HG03378 (cell line): ENCODE data around the gene POF1B.
A peak's percentile ranks its signal among the peaks of the same experiment; 100 is the strongest.
"Not testable (repeated sequence)": the region's sequence is repeated elsewhere in the genome, so short reads cannot be mapped to it uniquely, and the experiment has no call there.

Experiments used
- ATAC-seq: cut with Tn5 transposase; IDR thresholded peaks from one replicate; pipeline ENCODE4 v1.9.1; 2021; ENCODE audit warnings: mild to moderate bottlenecking, moderate library complexity; ENCODE audit not compliant: unreplicated experiment

POF1B gene, protein sequence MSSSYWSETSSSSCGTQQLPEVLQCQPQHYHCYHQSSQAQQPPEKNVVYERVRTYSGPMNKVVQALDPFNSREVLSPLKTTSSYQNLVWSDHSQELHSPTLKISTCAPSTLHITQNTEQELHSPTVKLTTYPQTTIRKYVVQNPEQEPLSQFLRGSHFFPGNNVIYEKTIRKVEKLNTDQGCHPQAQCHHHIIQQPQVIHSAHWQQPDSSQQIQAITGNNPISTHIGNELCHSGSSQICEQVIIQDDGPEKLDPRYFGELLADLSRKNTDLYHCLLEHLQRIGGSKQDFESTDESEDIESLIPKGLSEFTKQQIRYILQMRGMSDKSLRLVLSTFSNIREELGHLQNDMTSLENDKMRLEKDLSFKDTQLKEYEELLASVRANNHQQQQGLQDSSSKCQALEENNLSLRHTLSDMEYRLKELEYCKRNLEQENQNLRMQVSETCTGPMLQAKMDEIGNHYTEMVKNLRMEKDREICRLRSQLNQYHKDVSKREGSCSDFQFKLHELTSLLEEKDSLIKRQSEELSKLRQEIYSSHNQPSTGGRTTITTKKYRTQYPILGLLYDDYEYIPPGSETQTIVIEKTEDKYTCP

GRCh38 chrX:85379174-85379907, at the start of gene POF1B:
Gene POF1B (minus strand): TSS chrX:85379665. CDS start chrX:85379454, 211 bp downstream.
- no peak for ATAC-seq

DNA sequence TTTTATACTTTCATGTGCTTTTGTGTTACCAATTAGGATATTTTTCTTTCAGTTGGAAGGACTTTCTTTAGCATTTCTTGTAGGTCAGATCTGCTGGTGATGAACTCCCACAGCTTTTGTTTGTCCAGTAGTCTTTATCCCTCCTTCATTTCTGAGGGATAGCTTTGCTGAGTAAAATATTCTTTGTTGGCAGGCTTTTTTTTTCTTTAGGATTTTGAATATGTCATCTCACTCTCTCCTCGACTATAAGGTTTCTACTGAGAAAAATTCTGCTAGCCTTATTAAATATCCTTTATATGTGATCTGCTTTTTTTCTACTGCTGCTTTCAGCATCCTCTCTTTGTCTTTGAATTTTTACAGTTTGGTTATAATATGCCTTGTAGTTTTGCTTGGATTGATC, 49.6 kb upstream of the POF1B start:
- no peak for ATAC-seq

DNA sequence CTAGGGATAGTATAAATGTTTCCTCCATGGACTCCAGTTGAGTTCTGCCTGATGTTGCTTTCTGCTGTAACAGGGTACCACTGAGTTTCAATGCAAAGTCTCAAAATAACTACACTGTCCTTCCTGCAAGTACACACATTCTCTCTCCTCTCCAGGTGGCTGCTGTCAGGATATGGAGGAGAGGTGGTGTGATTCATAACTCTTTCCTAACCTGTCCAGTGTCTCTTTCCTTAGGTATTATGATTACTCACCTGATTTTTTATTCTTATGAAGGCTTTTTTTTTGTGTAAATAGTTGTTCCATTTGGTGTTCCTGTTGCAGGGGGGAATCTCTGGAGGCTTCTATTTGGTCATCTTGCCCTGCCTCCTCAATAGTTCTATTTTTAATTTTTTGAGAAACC, 39.8 kb upstream of the POF1B start:
- ATAC-seq, result no peak

- ATAC-seq, result no peak
Measured at GRCh38 chrX:85391878-85392238, 12.4 kb upstream of the POF1B start.

DNA sequence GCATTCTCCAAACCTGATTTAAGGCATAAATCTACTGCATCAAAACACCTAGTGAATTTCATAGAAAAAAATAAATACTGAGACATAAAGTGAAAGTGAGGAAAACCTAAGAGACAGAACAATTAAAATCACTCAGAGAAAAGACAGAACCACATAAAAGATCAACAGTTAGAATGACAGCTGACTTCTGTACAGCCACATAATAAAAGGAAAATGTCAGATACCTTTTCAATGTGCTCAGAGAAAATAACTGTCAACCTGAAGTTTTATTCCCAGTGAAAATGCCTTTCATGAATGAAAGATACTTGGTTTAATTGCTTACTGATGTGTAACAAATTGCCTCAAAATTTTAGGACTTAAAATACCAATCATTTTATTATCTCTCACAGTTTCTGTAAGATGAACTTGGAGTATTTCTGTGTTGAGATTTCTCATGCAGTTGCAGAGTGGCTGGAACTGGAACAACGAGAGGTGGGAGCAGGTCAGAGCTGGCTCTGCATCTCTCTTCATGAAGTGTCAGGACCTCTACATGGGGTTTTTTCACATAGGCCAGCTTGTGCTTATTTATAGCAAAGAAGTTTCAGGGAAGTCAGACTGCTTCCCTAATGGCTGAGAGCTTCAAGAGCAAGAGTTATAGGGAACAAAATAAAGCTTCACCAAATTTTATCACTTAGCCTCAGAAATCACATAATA, 11.9 kb upstream of the POF1B start:
- no peak for ATAC-seq

- no peak for ATAC-seq
Measured at GRCh38 chrX:85381602-85382001, 2.1 kb upstream of the POF1B start.

DNA sequence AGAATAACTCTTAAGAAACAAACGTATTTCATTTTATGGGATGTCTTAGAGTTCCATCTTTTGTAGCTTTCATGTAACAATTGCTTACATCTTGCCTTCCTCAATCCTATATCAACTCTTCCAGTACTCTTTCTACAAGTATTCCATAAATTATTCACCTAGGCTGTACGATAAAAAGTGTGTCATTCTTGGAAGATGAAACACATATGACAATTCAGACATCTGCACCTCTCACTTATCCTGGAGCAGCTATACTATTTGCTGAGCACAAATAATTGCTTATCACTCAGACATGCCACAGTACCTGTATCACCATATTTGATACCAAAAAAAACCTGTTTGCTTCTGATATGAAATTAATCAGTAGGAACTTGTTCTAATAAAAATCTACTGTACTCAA, 1.0 kb downstream of the POF1B start:
- no peak for ATAC-seq

GRCh38 chrX:85375333-85375738, 4.1 kb downstream of the POF1B start:
- ATAC-seq, result no peak

- no peak for ATAC-seq
Measured at GRCh38 chrX:85365370-85365995, 14.0 kb downstream of the POF1B start.

DNA sequence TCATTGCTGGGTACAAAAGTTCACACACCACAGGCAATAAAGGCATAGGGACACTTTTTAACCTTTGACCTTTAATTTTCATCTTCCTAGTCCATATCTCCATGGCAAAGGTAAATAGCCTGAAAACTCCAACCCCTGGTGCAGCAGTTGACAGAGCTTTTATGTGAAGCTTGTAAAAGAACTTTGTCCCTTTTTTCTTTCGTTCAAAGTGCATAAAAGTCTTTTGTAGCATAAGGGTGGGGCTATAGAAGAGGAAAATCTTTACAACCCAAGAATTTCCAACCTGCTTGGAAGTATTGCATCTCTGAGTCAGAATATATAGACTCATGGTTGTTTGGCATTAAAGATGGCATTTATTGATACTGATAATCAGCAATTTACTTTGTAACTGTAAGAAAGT, 20.4 kb downstream of the POF1B start:
- no peak for ATAC-seq

GRCh38 chrX:85345523-85345922, 33.9 kb downstream of the POF1B start:
- no peak for ATAC-seq

DNA sequence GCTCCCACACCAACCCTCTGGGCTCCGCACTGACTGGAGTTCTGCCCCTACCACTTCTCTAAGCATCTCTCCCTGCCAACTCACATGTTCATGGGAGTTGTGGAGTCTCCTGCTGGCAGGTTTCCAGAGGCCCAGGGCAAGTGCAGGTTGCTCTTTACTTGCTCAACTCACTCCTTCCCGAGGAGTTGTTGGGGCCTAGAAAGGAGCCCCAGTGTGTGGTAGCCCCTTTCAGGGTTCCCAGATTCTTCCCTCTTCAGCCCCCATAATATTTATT, 52.5 kb downstream of the POF1B start:
- no peak for ATAC-seq

- no peak for ATAC-seq
Measured at GRCh38 chrX:85326234-85327059, 53.0 kb downstream of the POF1B start.

- not testable (repeated sequence) for ATAC-seq
Measured at GRCh38 chrX:85311348-85311747, 68.1 kb downstream of the POF1B start.

DNA sequence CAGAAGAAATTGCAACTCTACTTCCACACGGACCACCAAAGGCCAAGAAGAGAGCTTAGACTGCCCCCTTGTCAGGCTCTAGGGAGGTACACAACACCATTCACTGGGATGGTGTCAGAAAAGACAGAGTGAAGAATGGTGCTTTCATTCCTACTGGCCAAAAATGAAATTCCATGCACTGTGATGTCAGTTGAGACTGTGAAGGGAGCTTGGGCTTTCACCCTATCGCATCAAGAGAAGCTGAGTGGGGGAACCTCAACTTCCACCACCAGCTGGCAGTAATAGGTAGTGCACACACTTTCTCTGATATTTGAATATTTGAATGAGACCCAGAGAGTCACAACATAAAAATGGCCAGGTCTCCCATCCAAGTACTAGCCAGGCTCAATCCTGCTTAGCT, 69.7 kb downstream of the POF1B start:
- peak; percentile 63 for ATAC-seq

DNA sequence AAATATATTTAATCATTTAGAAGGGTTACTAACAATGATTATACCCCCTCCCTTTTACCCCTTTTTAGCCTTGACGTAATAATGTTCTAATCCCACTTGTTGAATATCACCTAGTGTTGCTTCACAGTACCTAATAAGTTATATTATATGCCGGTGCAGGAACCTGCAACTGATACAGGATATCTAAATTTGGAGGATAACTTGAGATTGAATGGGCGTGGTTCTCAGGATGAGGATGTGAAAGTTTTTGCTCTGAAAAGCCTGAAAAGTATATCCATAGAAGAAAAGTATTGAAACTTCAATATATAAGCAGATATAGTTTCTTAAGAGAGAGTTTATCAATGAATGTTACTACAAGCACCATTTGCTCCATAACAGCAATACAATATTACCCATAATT, 75.9 kb downstream of the POF1B start:
- peak; percentile 88 for ATAC-seq

DNA sequence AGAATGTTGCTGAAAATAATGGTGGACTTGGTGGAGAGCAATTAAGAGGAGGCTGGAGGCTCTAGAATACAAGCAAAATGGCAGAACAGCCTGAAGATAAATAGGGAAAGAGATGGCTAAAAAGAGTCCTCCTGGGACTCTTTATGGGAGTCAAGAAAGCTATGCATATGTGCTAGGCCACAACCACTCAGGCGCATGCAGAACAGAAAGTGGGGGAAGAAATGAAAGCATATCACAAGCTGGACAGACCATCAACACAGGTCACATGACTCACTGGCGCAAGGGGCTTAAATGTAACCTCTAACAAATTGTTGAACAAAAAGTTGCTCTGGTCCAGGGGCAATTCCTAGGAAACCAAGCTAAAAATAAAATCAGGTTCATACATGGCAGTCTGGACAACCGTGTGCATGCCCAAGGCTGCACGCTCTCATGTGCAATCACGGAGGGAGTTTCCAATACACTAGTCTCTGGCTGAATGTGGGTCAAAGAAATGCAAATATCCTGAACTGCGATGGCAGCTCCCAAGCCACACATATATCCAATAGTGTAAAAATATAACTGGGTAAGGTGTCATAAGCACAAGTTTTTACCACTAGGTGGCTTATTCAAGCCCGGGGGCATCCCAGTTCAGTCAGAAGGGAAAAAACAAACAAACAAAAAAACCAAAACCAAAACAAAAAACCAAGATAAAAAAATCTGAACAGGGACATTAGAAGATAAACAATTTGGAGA, 90.3 kb downstream of the POF1B start:
- no peak for ATAC-seq

- not testable (repeated sequence) for ATAC-seq
Measured at GRCh38 chrX:85285286-85285685, 94.2 kb downstream of the POF1B start.

- peak; percentile 46 for ATAC-seq
Measured at GRCh38 chrX:85244450-85245211, 134.8 kb downstream of the POF1B start.
